B cell (primary cell): ENCODE results near the gene DDX27. TPM values are rescaled to one million over a fixed set of nuclear protein-coding genes. Genes with fewer than 3 reads are reported as not detected.
A peak's percentile ranks its signal among the peaks of the same experiment; 100 is the strongest.

Experiments used
- ATAC-seq: fragments of 200-7000 bp; cut with Tn5 transposase; one replicate; pipeline ENCODE4 v1.10.0; 2021; ENCODE audit warnings: low read depth, mild to moderate bottlenecking, moderate number of reproducible peaks, moderate library complexity
- CTCF ChIA-PET: fragments of 350-600 bp; sonication (Branson Sonifier 250); formaldehyde crosslinking; loops from one replicate; lab custom pipeline; 2021; ENCODE audit warnings: antibody characterized with exemption, inconsistent platforms; lab: Charles Lee
- POLR2A ChIA-PET: fragments of 350-600 bp; sonication (Branson Sonifier 250); formaldehyde crosslinking; loops from one replicate; lab custom pipeline; 2021; ENCODE audit warnings: antibody characterized with exemption; lab: Charles Lee
- DNase-seq: peaks from one replicate; pipeline ENCODE4 v3.0.0; 2013
- H2AFZ ChIP-seq: 2 replicates; pipeline ENCODE4 v1.6.1; 2012; ENCODE audit warnings: mild to moderate bottlenecking, low read depth, low read length; ENCODE audit not compliant: insufficient read depth, poor library complexity, severe bottlenecking
- H3K27ac ChIP-seq, 2 donors: 1 replicate in 1 of 2; 2 replicates in 1 of 2; pipeline ENCODE4 v1.5.1; 2012 to 2013; ENCODE audit warnings: low read length in 2 of 2, mild to moderate bottlenecking in 2 of 2, moderate library complexity in 1 of 2
- H3K27me3 ChIP-seq, 4 experiments: fragments of 200-600 bp in 1 of 4; sonication (generic) in 1 of 4; replicated peaks in 1 of 4; 1 replicate in 2 of 4; 2 replicates in 2 of 4; pipeline versions ENCODE4 v1.6.1 to v1.7.0; 2013 to 2016; ENCODE audit warnings: low read length in 3 of 4, mild to moderate bottlenecking in 2 of 4, mixed read lengths in 1 of 4, moderate library complexity in 1 of 4; ENCODE audit not compliant: insufficient read depth in 4 of 4, control insufficient read depth in 3 of 4; ENCODE audit errors: control extremely low read depth in 1 of 4
- H3K36me3 ChIP-seq, 2 experiments: replicated peaks in 1 of 2; 1 replicate in 1 of 2; 2 replicates in 1 of 2; pipeline versions ENCODE4 v1.6.1 to v1.7.1; 2013; ENCODE audit warnings: low read length in 1 of 2; ENCODE audit not compliant: insufficient read depth in 2 of 2, control insufficient read depth in 1 of 2; ENCODE audit errors: control extremely low read depth in 1 of 2, extremely low read depth in 1 of 2
- H3K4me1 ChIP-seq, 2 donors: fragments of 200-600 bp in 1 of 2; sonication (generic) in 1 of 2; 1 replicate in 1 of 2; 2 replicates in 1 of 2; pipeline versions ENCODE4 v1.5.1 to v1.6.1; 2013 to 2017; ENCODE audit warnings: low read length in 2 of 2; ENCODE audit not compliant: control insufficient read depth in 2 of 2, insufficient read depth in 2 of 2
- H3K4me2 ChIP-seq: replicated peaks from 2 replicates; pipeline ENCODE3; 2012; ENCODE audit warnings: mild to moderate bottlenecking, low read depth, low read length; ENCODE audit not compliant: poor library complexity, severe bottlenecking
- H3K4me3 ChIP-seq, 5 experiments: fragments of 200-600 bp in 1 of 5; sonication (generic) in 1 of 5; 1 replicate in 3 of 5; 2 replicates in 2 of 5; pipeline versions ENCODE4 v1.5.1 to v1.7.0; 2011 to 2016; ENCODE audit warnings: low read length in 4 of 5, mild to moderate bottlenecking in 4 of 5, low read depth in 2 of 5, control low read depth in 1 of 5, moderate library complexity in 1 of 5; ENCODE audit not compliant: insufficient read depth in 1 of 5; ENCODE audit errors: control extremely low read depth in 1 of 5, extremely low read depth in 1 of 5
- H3K79me2 ChIP-seq: fragments of 200-600 bp; sonication (generic); one replicate; pipeline ENCODE4 v1.6.0; 2016; ENCODE audit warnings: low read length; ENCODE audit not compliant: control insufficient read depth, insufficient read depth
- H3K9ac ChIP-seq: fragments of 200-600 bp; sonication (generic); 2 replicates; pipeline ENCODE4 v1.6.1; 2017; ENCODE audit warnings: mild to moderate bottlenecking, low read length, moderate library complexity
- H3K9me3 ChIP-seq, 3 donors: one replicate each; pipeline versions ENCODE4 v1.6.1 to v1.7.1; 2013; ENCODE audit warnings: low read length in 2 of 3; ENCODE audit not compliant: control insufficient read depth in 2 of 3, insufficient read depth in 1 of 3; ENCODE audit errors: control extremely low read depth in 1 of 3
- H4K20me1 ChIP-seq: 2 replicates; pipeline ENCODE4 v1.6.0; 2012; ENCODE audit warnings: mild to moderate bottlenecking, low read length; ENCODE audit not compliant: insufficient read depth, control insufficient read depth, poor library complexity, severe bottlenecking
- H3K27ac Mint-ChIP-seq: one replicate; pipeline ENCODE4 v1.8.0; 2021; ENCODE audit warnings: mixed read lengths
- H3K27me3 Mint-ChIP-seq: one replicate; pipeline ENCODE4 v1.8.0; 2021; ENCODE audit warnings: mixed read lengths
- H3K4me1 Mint-ChIP-seq: one replicate; pipeline ENCODE4 v1.8.0; 2021; ENCODE audit warnings: mixed read lengths
- H3K4me3 Mint-ChIP-seq: one replicate; pipeline ENCODE4 v1.8.0; 2021; ENCODE audit warnings: mixed read lengths
- H3K9me3 Mint-ChIP-seq: one replicate; pipeline ENCODE4 v1.8.0; 2022; ENCODE audit warnings: mixed read lengths; ENCODE audit not compliant: insufficient read depth
- CTCF ChIP-seq: fragments of 200-600 bp; IDR thresholded peaks from one replicate; pipeline ENCODE4 v1.8.0; 2022; ENCODE audit warnings: antibody characterized with exemption, mild to moderate bottlenecking
- EZH2 ChIP-seq: IDR thresholded peaks from 2 replicates; pipeline ENCODE4 v1.6.1; 2012; ENCODE audit warnings: borderline replicate concordance, low read depth, mild to moderate bottlenecking, moderate library complexity, low read length; ENCODE audit not compliant: insufficient read depth, poor library complexity, severe bottlenecking
- WGBS: methylation state at CpG from one replicate; pipeline ENCODE4 v1.1.5; 2013; ENCODE audit warnings: missing lambda C conversion rate; ENCODE audit not compliant: insufficient coverage; 5-methylcytosine and 5-hydroxymethylcytosine counted together
- intact Hi-C: fragments of 100-400 bp; cut with micrococcal nuclease; formaldehyde crosslinking; loops from one replicate; pipeline ENCODE4 v1.10.0; 2022
- polyA plus RNA-seq: library from polyadenylated mRNA; depleted of rRNA; stranded (reverse); fragments of >200 nt; gene quantifications from 2 replicates; pipeline ENCODE4 v1.2.3, GENCODE V29; 2012
- total RNA-seq, 2 donors: library from RNA; stranded (reverse); fragments of 120-200 nt in 1 of 2; gene quantifications; 1 replicate in 1 of 2; 2 replicates in 1 of 2; pipeline versions ENCODE4 v1.2.3 to v1.2.4, GENCODE V29; 2013 to 2022

Gene DDX27
- total and polyA plus RNA-seq, 2 donors (not counting 1 experiment from before 2014, with no cell fraction given): 55.0 to 74.6 TPM

DNA sequence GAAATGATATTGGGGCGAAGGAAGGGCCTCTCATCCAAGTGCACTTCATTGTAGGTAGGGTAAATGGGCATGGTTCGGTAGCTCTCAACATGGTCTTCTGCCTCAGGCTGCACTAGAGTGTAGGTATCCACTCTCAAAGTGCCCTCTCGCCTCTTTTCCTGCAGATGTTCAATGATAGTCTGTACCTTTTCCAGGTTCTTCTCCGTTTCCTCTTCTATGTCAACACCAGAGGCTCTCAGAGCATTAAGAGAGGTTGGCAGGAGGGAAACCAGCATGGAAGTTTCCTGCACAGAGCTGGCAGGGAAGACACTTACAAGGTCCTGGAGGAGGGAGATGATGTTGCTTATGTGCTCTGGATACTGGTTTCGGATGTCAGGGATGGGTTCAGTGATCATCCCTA lies 51.5 kb downstream of the DDX27 start:
- intact Hi-C loops: no loop called here
- Mint-ChIP-seq H3K27me3 (no peaks in the 10 kb centered on the region), H3K27ac (peak overlapping the region; percentile 17), H3K4me3 (no peak overlapping the region), H3K9me3 (peaks cover 9% of the 10 kb centered on the region), H3K4me1 (peaks cover 57% of the 10 kb centered on the region)
- Histone ChIP-seq H3K27me3 (no peaks in the 10 kb centered on the region), H3K9ac (no peak overlapping the region), H3K4me1 (peaks cover 29 to 51% of the 10 kb centered on the region in 2 donors), H3K4me2 (no peak overlapping the region), H3K27ac (no peak overlapping the region), H3K4me3 (no peak overlapping the region), H3K79me2 (peaks cover 79% of the 10 kb centered on the region), H4K20me1 (peaks cover 24% of the 10 kb centered on the region), H3K36me3 (peaks cover 12 to 54% of the 10 kb centered on the region in 2 experiments), H3K9me3 (peaks cover 0 to 4% (median 1%) of the 10 kb centered on the region in 3 donors), H2AFZ (no peak overlapping the region)
- CTCF ChIA-PET: interaction anchor here (0.8 kb wide), 1 partner anchor 9 kb away, joined by 3 read pairs; no protein-coding TSS in a partner anchor
- WGBS: 100% methylated on average over 3 of the region's 5 CpGs
- no peak for DNase-seq
- POLR2A ChIA-PET: no interaction called here
- TF ChIP-seq CTCF (no peak), EZH2 (no peak)
- no peak for ATAC-seq

GRCh38 chr20:49272654-49273053 lies 53.4 kb downstream of the DDX27 start:
- DNase-seq (no peak), ATAC-seq (no peak)
- Mint-ChIP-seq H3K4me3 (peak overlapping the region; percentile 35), H3K4me1 (peaks cover 54% of the 10 kb centered on the region), H3K9me3 (peaks cover 9% of the 10 kb centered on the region), H3K27me3 (no peaks in the 10 kb centered on the region), H3K27ac (peak overlapping the region; percentile 73)
- POLR2A ChIA-PET: no interaction called here
- H3K4me1 ChIP-seq: peaks cover 32 to 47% of the 10 kb centered on the region in 2 donors
- H2AFZ ChIP-seq: no peak overlapping the region
- WGBS: no CpG with 5 or more reads among the region's 1 CpG
- H3K9me3 ChIP-seq: peaks cover 0 to 4% (median 1%) of the 10 kb centered on the region in 3 donors
- intact Hi-C loops: no loop called here
- H3K27ac ChIP-seq: peak overlapping the region in 1 of 2 donors; percentile 32
- CTCF ChIA-PET: no interaction called here
- no peak overlapping the region for H3K4me2 ChIP-seq
- peaks cover 36% of the 10 kb centered on the region for H4K20me1 ChIP-seq
- no peak overlapping the region for H3K4me3 ChIP-seq
- peaks cover 80% of the 10 kb centered on the region for H3K79me2 ChIP-seq
- H3K36me3 ChIP-seq: peaks cover 12 to 49% of the 10 kb centered on the region in 2 experiments
- no peak for TF ChIP-seq EZH2
- TF ChIP-seq CTCF: no peak
- H3K9ac ChIP-seq: no peak overlapping the region
- no peaks in the 10 kb centered on the region for H3K27me3 ChIP-seq
